H9 (cell line): ENCODE results near the gene PDZD8. TPM values are rescaled to one million over a fixed set of nuclear protein-coding genes. Genes with fewer than 3 reads are reported as not detected.

Experiments
- DNase-seq: peaks from one replicate; pipeline ENCODE4 v3.0.0-alpha.2; 2017
- H2AFZ ChIP-seq: one replicate; pipeline ENCODE4 v1.6.1; 2013; ENCODE audit warnings: mild to moderate bottlenecking, low read length, control low read depth, moderate library complexity
- H2AK5ac ChIP-seq: 2 replicates; pipeline ENCODE4 v1.6.1; 2013; ENCODE audit warnings: low read length, control low read depth, mixed read lengths; ENCODE audit not compliant: insufficient read length
- H2BK120ac ChIP-seq: one replicate; pipeline ENCODE4 v1.6.1; 2013; ENCODE audit warnings: low read depth, mild to moderate bottlenecking, low read length, control low read depth, inconsistent platforms; ENCODE audit not compliant: poor library complexity, severe bottlenecking
- H2BK12ac ChIP-seq: 2 replicates; pipeline ENCODE4 v1.6.1; 2013; ENCODE audit warnings: low read length, control low read depth, mixed read lengths, low read depth; ENCODE audit not compliant: insufficient read length
- H2BK15ac ChIP-seq: 2 replicates; pipeline ENCODE4 v1.6.1; 2013; ENCODE audit warnings: low read depth, low read length, control low read depth
- H2BK20ac ChIP-seq: one replicate; pipeline ENCODE4 v1.6.1; 2013; ENCODE audit warnings: low read depth, mild to moderate bottlenecking, low read length, control low read depth, inconsistent platforms; ENCODE audit not compliant: poor library complexity, severe bottlenecking
- H2BK5ac ChIP-seq: 2 replicates; pipeline ENCODE4 v1.6.1; 2013; ENCODE audit warnings: low read length, control low read depth, mixed read lengths; ENCODE audit not compliant: insufficient read length
- H3K14ac ChIP-seq: 2 replicates; pipeline ENCODE4 v1.6.1; 2013; ENCODE audit warnings: low read length, control low read depth; ENCODE audit not compliant: insufficient read depth
- H3K18ac ChIP-seq: 2 replicates; pipeline ENCODE4 v1.6.1; 2013; ENCODE audit warnings: low read depth, mild to moderate bottlenecking, mixed read lengths, low read length, control low read depth; ENCODE audit not compliant: insufficient read length
- H3K23ac ChIP-seq: 2 replicates; pipeline ENCODE4 v1.6.1; 2013; ENCODE audit warnings: low read length, control low read depth, mixed read lengths, low read depth; ENCODE audit not compliant: insufficient read length
- H3K23me2 ChIP-seq: 2 replicates; pipeline ENCODE4 v1.6.1; 2013; ENCODE audit warnings: low read depth, mild to moderate bottlenecking, mixed read lengths, low read length, control low read depth; ENCODE audit not compliant: insufficient read length, poor library complexity, severe bottlenecking
- H3K27ac ChIP-seq: 2 replicates; pipeline ENCODE4 v1.5.1; 2013; ENCODE audit warnings: low read length, control low read depth, mixed read lengths, low read depth; ENCODE audit not compliant: insufficient read length
- H3K27me3 ChIP-seq: 2 replicates; pipeline ENCODE4 v1.6.1; 2013; ENCODE audit warnings: low read length, control low read depth, inconsistent platforms; ENCODE audit not compliant: insufficient read depth
- H3K4ac ChIP-seq: 2 replicates; pipeline ENCODE4 v1.6.1; 2013; ENCODE audit warnings: low read depth, mild to moderate bottlenecking, control low read depth, inconsistent platforms, low read length, moderate library complexity
- H3K4me1 ChIP-seq: 2 replicates; pipeline ENCODE4 v1.6.1; 2013; ENCODE audit warnings: low read length, control low read depth, inconsistent platforms; ENCODE audit not compliant: insufficient read depth
- H3K4me2 ChIP-seq: 2 replicates; pipeline ENCODE4 v1.6.1; 2013; ENCODE audit warnings: low read length, control low read depth, mixed read lengths; ENCODE audit not compliant: insufficient read length, insufficient read depth
- H3K56ac ChIP-seq: 2 replicates; pipeline ENCODE4 v1.6.1; 2013; ENCODE audit warnings: low read depth, mild to moderate bottlenecking, mixed read lengths, low read length, control low read depth; ENCODE audit not compliant: insufficient read length
- H3K79me1 ChIP-seq: 2 replicates; pipeline ENCODE4 v1.6.1; 2013; ENCODE audit warnings: low read depth, mild to moderate bottlenecking, moderate library complexity, low read length, control low read depth, inconsistent platforms; ENCODE audit not compliant: insufficient read depth, poor library complexity, severe bottlenecking
- H3K79me2 ChIP-seq: 2 replicates; pipeline ENCODE4 v1.6.1; 2013; ENCODE audit warnings: low read length, control low read depth, inconsistent platforms; ENCODE audit not compliant: insufficient read depth
- H3K9ac ChIP-seq: 2 replicates; pipeline ENCODE4 v1.6.1; 2013; ENCODE audit warnings: low read length, control low read depth, mixed read lengths; ENCODE audit not compliant: insufficient read length; ENCODE audit errors: extremely low read depth
- H3K9me3 ChIP-seq: one replicate; pipeline ENCODE4 v1.6.1; 2013; ENCODE audit warnings: low read depth, low read length, inconsistent platforms; ENCODE audit not compliant: control insufficient read depth
- H3T11ph ChIP-seq: one replicate; pipeline ENCODE4 v1.6.1; 2013; ENCODE audit warnings: mild to moderate bottlenecking, low read length, control low read depth, inconsistent platforms
- H4K20me1 ChIP-seq: one replicate; pipeline ENCODE4 v1.6.1; 2013; ENCODE audit not compliant: control insufficient read depth, insufficient read length, insufficient read depth
- H4K5ac ChIP-seq: 2 replicates; pipeline ENCODE4 v1.6.1; 2013; ENCODE audit warnings: low read depth, mild to moderate bottlenecking, mixed read lengths, low read length, control low read depth; ENCODE audit not compliant: insufficient read length
- H4K8ac ChIP-seq: replicated peaks from 2 replicates; pipeline ENCODE4 v1.6.1; 2013; ENCODE audit warnings: low read length, control low read depth, mixed read lengths, low read depth; ENCODE audit not compliant: insufficient read length
- H4K91ac ChIP-seq: 2 replicates; pipeline ENCODE4 v1.6.1; 2013; ENCODE audit warnings: low read depth, mild to moderate bottlenecking, moderate library complexity, mixed read lengths, low read length, control low read depth; ENCODE audit not compliant: insufficient read length
- H3K27ac Mint-ChIP-seq, 3 experiments: 2 replicates in 2 of 3; 3 replicates in 1 of 3; pipeline ENCODE4 v1.8.0; 2020 to 2021; ENCODE audit warnings: mixed read lengths in 3 of 3, mild to moderate bottlenecking in 1 of 3, moderate library complexity in 1 of 3
- H3K27me3 Mint-ChIP-seq: 2 replicates; pipeline ENCODE4 v1.8.0; 2021; ENCODE audit warnings: low read depth, mild to moderate bottlenecking, moderate library complexity, mixed read lengths
- H3K36me3 Mint-ChIP-seq, 3 experiments: 2 replicates in 2 of 3; 3 replicates in 1 of 3; pipeline ENCODE4 v1.8.0; 2020 to 2021; ENCODE audit warnings: low read depth in 3 of 3, mixed read lengths in 3 of 3; ENCODE audit not compliant: insufficient read depth in 1 of 3
- H3K4me1 Mint-ChIP-seq, 2 experiments: 2 replicates each; pipeline ENCODE4 v1.8.0; 2020; ENCODE audit warnings: mixed read lengths in 2 of 2
- H3K4me3 Mint-ChIP-seq, 2 experiments: 2 replicates in 1 of 2; 3 replicates in 1 of 2; pipeline ENCODE4 v1.8.0; 2020 to 2021; ENCODE audit warnings: mild to moderate bottlenecking in 2 of 2, mixed read lengths in 2 of 2, moderate library complexity in 1 of 2
- H3K9me3 Mint-ChIP-seq, 2 experiments: 2 replicates in 1 of 2; 3 replicates in 1 of 2; pipeline ENCODE4 v1.8.0; 2020; ENCODE audit warnings: mild to moderate bottlenecking in 2 of 2, mixed read lengths in 2 of 2, moderate library complexity in 1 of 2
- CTCF ChIP-seq: fragments of 200-600 bp; sonication (generic); conservative IDR thresholded peaks from 3 replicates; pipeline ENCODE4 v1.8.0; 2021; ENCODE audit warnings: antibody characterized with exemption, mild to moderate bottlenecking
- WGBS: extraction: QIAGEN DNeasy Blood & Tissue Kit; methylation state at CpG from one replicate; pipeline ENCODE4 v1.1.7; 2013; ENCODE audit warnings: missing lambda C conversion rate, low lambda C conversion rate, mixed read lengths; ENCODE audit not compliant: insufficient read length; ENCODE audit errors: extremely low coverage; 5-methylcytosine and 5-hydroxymethylcytosine counted together
- total RNA-seq: library from RNA; stranded (reverse); gene quantifications from 2 replicates; pipeline ENCODE4 v1.2.1, GENCODE V29; 2021

The PDZD8 gene
- total RNA-seq, 1 experiment from 2014 or later = 38.2 TPM

- Mint-ChIP-seq H3K36me3 (peaks cover 6 to 9% (median 8%) of the 10 kb centered on the region in 3 experiments; a peak in 5 of 7 replicates), H3K27me3 (no peaks in the 10 kb centered on the region), H3K4me1 (peaks cover 45 to 53% of the 10 kb centered on the region in 2 experiments), H3K9me3 (no peaks in the 10 kb centered on the region), H3K4me3 (no peak overlapping the region), H3K27ac (peak overlapping the region in 2 of 3 experiments; percentile 1 to 43; a peak in 1 of 7 replicates)
- peaks cover 21% of the 10 kb centered on the region for H3K4me1 ChIP-seq
- H3K18ac ChIP-seq = no peak overlapping the region
- H3K79me2 ChIP-seq = peaks cover 6% of the 10 kb centered on the region; the same call in 1 of the 2 replicates
- H4K91ac ChIP-seq = no peak overlapping the region
- WGBS = no CpG with 5 or more reads among the region's 4 CpGs
- H3K9me3 ChIP-seq = no peaks in the 10 kb centered on the region
- no peak overlapping the region for H2BK5ac ChIP-seq
- H2BK120ac ChIP-seq = no peak overlapping the region
- H3K9ac ChIP-seq = no peak overlapping the region
- H3K56ac ChIP-seq = no peak overlapping the region
- DNase-seq = no peak
- H3K27me3 ChIP-seq = no peaks in the 10 kb centered on the region
- TF ChIP-seq CTCF = no peak
- H4K5ac ChIP-seq = no peak overlapping the region
- no peak overlapping the region for H2AFZ ChIP-seq
- 0 out of 2 replicates have a peak overlapping the region, but pooled peaks have one; percentile 19 for H2BK15ac ChIP-seq
- H3K23me2 ChIP-seq = no peaks in the 10 kb centered on the region
- no peak overlapping the region for H2BK12ac ChIP-seq
- no peak overlapping the region for H2BK20ac ChIP-seq
- no peak overlapping the region for H3K14ac ChIP-seq
- H3T11ph ChIP-seq = no peak overlapping the region
- H3K23ac ChIP-seq = no peak overlapping the region
- no peak overlapping the region for H2AK5ac ChIP-seq
- H3K79me1 ChIP-seq = peaks cover 4% of the 10 kb centered on the region
- H3K4ac ChIP-seq = no peak overlapping the region
- no peaks in the 10 kb centered on the region for H4K20me1 ChIP-seq
- H3K27ac ChIP-seq = no peak overlapping the region
- no peak overlapping the region for H3K4me2 ChIP-seq
- H4K8ac ChIP-seq = no peak overlapping the region
Observed at GRCh38 chr10:117341061-117341460, 34.2 kb downstream of the PDZD8 start.
